GM12891 (cell line): ENCODE data around the gene KLHL13.

ENCODE experiments used
- DNase-seq: peaks from one replicate; pipeline ENCODE4 v3.0.0; 2011; ENCODE audit warnings: low spot score; ENCODE audit not compliant: insufficient read length
- FAIRE-seq: peaks from 2 replicates; lab custom pipeline; 2011; peaks lifted over from hg19 to GRCh38; lab: Jason Lieb, UNC
- PAX5 ChIP-seq: IDR thresholded peaks from 2 replicates; pipeline ENCODE4 v1.6.1; 2011; ENCODE audit warnings: low read length, moderate library complexity, mild to moderate bottlenecking; ENCODE audit not compliant: insufficient read depth, severe bottlenecking
- POLR2A ChIP-seq: IDR thresholded peaks from 2 replicates; pipeline ENCODE4 v1.6.1; 2011; ENCODE audit warnings: low read depth, low read length, control low read depth
- POLR2AphosphoS5 ChIP-seq: IDR thresholded peaks from 2 replicates; pipeline ENCODE4 v1.6.1; 2011; ENCODE audit warnings: low read depth, low read length, control low read depth
- POU2F2 ChIP-seq: IDR thresholded peaks from 2 replicates; pipeline ENCODE4 v1.6.1; 2011; ENCODE audit warnings: low read depth, mild to moderate bottlenecking, control low read depth, low read length, moderate library complexity
- SPI1 ChIP-seq: IDR thresholded peaks from 2 replicates; pipeline ENCODE4 v1.6.1; 2011; ENCODE audit warnings: low read depth, low read length, control low read depth
- TAF1 ChIP-seq: IDR thresholded peaks from 2 replicates; pipeline ENCODE4 v1.6.1; 2011; ENCODE audit warnings: low read depth, low read length, control low read depth

Gene KLHL13

DNA sequence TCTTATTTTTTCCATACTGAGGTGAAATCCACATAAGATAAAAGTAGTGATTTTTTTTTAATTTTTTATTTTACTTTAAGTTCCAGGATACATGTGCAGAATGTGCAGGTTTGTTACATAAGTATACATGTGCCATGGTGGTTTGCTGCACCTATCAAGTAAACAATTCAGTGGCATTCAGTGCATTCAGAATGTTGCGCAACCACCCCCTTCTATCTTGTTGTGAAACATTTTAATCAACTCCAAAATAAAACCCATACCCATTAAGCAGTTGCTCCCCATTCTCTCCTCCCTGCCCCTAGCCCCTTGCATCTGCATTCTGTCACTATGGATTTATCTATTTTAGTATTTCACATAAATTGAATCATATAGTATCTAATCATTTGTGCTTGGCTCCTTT is 121.2 kb downstream of the KLHL13 start:
- no peak for TF ChIP-seq PAX5
- no peak for TF ChIP-seq POU2F2
- no peak for TF ChIP-seq SPI1
- TF ChIP-seq POLR2AphosphoS5, result no peak
- TF ChIP-seq TAF1, result no peak
- no peak for TF ChIP-seq POLR2A
- DNase-seq, result no peak
- no peak for FAIRE-seq

DNA sequence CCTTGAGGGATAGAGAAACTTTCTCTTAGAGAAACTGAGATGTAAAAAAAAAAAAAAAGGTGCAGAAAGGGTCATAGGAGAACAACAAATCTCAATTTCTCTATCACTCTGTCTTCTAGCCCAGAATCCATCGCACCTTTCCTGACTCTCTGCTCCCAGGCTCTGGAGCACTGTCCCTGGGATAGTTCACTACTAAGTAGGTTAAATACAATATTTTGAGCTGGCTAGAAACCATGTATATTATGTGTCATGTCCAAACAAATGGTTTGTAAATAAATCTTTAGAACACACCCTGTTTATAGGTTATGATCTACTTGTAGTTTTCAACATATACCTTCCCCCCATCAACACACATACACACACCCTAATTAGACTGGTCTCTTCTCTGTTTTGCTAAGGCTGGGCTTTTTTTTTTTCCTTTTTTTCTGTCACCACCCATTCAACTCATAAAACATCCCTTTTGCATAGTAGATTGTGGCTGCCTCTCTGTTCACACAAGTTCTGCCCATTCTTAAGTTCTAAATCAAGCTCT is 124.4 kb downstream of the KLHL13 start:
- FAIRE-seq (no peak), DNase-seq (no peak)
- no peak for TF ChIP-seq SPI1
- no peak for TF ChIP-seq POLR2A
- TF ChIP-seq TAF1, result no peak
- no peak for TF ChIP-seq POU2F2
- TF ChIP-seq PAX5, result no peak
- no peak for TF ChIP-seq POLR2AphosphoS5

DNA sequence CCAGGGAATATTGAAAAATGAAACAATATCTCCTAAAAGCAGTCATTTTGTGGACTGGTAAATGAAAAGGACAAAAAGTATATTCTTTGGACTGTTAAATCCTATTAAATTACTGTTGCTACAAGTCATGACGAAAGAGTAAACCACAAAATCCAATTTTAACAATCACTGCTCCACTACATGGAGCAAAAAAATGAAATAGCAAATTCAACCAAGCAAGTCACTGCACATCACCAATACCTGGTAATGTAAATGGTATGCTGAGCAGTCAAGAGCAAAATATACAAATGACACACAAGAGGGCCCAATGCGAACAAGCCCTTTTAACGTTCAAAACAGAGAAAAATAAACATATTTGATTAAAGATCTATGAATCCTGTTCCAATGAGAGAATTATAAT is 126.2 kb downstream of the KLHL13 start:
- TF ChIP-seq TAF1 (no peak), PAX5 (no peak), POLR2AphosphoS5 (no peak), POU2F2 (no peak), SPI1 (no peak), POLR2A (no peak)
- DNase-seq (no peak), FAIRE-seq (no peak)

DNA sequence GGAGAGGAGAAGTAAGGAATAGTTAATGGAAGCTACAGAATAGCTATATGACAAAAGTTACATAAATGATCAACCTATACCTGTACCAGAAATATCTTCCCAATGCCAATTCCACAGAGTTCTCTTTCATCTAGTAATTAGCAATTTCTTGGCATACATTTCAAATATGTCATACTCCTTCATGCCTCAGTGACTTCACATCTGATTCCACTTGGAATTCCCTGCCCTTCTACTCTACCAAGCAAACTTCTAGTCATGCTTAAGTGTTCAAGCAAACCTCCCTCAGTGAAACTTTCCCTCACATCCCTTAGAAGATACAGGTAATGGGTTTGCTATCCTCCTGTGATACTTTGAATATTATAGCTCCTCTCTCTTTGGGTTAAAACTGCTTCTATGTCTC is 127.1 kb downstream of the KLHL13 start:
- DNase-seq (no peak), FAIRE-seq (no peak)
- TF ChIP-seq POLR2A (no peak), SPI1 (no peak), POU2F2 (no peak), POLR2AphosphoS5 (no peak), PAX5 (no peak), TAF1 (no peak)

DNA sequence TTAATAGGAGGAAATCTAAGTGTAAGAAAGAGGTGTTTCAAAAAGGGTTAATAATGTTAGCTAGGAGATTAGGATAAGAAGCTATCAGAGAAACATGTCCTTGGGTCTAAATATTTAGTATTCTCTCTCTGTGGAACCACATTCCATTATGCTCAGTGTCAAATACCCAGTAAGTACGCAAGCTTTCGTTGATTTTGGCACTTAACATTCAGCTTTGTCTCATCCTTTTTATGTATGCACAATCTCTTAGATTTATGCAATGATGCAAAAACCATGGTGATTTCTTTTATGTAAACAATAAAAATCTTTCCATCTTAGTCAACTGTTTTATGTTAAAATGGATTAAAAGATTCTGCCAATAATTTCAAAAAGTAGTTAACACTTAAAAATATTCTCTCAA is 129.2 kb downstream of the KLHL13 start:
- no peak for FAIRE-seq
- no peak for TF ChIP-seq POU2F2
- no peak for TF ChIP-seq POLR2A
- TF ChIP-seq POLR2AphosphoS5, result no peak
- TF ChIP-seq PAX5, result no peak
- no peak for TF ChIP-seq TAF1
- TF ChIP-seq SPI1, result no peak
- no peak for DNase-seq

DNA sequence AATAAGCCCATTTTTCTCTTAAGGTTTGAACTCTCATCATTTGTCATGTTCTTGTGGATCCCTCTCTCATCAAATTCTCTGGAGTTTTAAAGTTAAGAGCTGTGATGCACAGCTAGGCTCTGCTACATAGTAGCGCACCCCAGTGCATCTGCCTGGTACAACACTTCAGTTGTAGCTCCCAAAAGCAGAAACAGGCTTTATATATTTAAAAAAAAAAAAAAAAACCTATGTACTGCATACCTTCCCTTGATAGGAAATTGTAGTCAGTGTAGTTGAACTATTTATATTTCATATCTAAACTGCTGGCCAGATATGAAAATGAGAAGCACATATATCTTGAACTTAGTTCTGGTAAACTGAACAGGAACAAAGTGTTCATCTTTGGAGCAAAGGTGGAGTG is 131.4 kb downstream of the KLHL13 start:
- no peak for FAIRE-seq
- DNase-seq, result no peak
- no peak for TF ChIP-seq POU2F2
- TF ChIP-seq POLR2AphosphoS5, result no peak

DNA sequence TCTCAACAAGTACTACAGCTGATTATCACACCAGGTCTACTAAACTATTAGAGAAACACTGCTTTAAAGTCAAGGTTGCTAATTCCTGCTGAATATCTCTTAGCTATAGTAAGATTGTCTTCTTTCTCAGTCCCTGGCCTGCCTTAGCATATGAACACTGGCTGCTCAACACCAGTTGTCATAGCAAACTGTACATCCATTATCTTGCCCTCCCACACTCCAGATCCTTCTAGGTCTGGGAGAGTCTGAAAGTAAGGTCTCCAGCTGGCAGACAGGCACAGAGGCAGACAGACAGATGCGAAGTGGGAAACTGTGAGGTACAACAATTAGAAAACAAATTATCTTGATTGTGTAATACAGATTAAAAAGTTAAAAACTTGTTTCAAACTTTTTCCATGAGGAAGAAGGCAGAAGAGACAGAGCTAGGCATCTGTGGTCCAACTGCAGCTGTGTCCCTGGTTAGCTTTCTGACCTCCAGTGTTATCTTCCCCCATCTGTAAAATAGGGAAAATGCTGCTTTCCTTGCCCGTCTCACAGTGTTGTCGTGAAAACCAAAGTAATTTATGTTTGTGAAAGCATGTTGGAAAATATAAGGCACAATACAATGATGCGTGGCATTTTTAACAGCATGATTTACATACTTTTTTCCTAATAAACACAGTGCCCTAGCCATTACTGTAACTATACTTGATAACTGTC is 133.8 kb downstream of the KLHL13 start:
- no peak for FAIRE-seq
- TF ChIP-seq POU2F2, result no peak
- TF ChIP-seq POLR2A, result no peak
- TF ChIP-seq PAX5, result no peak
- no peak for TF ChIP-seq POLR2AphosphoS5
- no peak for TF ChIP-seq SPI1
- DNase-seq, result no peak

DNA sequence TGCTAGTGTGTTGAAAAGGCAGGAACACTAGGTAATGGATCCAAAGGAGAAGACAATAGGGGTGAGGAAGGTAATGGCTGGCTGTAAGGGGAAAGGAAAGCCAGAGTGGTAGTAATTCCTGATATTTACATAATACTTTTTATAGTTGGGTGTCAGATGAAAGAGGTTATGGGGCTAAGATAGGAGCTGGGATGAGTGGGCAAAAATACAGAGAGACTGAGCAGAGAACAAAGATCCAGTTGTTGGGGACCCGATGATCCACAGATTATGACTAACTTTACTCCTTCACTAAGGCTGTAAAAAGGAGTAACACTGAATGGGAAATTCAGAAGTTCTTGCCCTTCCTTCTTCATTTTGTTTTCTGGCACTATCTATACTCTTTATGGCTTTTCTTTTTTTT is 138.2 kb downstream of the KLHL13 start:
- FAIRE-seq, result no peak
- TF ChIP-seq POLR2A (no peak), SPI1 (no peak), POU2F2 (no peak), TAF1 (no peak), PAX5 (no peak), POLR2AphosphoS5 (no peak)
- DNase-seq, result no peak

DNA sequence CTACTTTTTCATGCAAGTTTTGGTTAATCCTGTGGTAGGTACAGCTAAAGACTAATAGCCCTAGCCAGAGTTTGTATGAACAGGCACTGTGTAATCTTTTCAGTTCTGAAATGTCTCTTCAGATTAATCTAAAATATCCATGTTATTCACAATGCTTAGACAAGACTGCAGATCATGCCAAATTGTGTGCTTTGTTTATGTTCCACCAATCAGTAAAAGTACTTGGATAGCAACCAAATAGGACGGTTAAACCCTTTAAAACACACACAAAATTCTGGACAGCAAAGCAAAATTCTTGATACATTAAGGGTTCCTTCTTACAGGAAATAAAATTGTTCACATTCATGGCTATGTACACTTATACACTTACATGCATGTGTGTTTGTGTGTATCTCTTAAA is 139.1 kb downstream of the KLHL13 start:
- FAIRE-seq (no peak), DNase-seq (no peak)

DNA sequence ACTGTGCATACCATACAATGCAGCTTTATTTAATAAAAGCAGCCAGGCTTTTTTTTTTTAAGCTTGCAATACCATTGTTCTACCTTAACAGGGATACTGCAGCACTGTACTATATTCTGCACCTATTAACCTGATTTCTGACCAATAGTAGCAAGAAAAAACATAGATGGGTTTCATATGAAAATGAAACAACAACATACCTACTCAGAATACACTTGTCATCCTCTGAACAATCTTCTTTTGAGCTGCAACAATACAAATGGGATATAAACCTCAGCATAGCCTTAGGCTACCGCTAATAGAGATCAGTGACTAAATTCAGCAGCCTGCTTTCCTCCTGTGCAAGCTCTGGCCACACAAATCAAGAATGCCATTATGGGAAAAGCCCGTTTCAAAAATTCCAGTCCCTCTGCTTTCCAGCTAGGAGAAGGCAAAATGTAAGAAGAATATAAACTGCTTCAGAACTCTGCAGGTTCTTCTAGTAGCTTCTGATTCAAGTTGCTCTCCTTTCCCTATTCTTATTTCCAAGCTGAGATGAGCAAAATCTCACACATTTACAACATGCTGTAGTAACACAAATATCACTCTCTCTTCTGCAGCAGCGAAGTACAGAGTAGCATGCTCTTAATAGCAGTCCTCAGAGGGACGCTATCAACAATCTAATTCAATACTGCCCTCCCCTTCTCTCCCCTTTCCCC is 143.4 kb downstream of the KLHL13 start:
- no peak for TF ChIP-seq POLR2AphosphoS5
- no peak for TF ChIP-seq PAX5
- TF ChIP-seq TAF1, result no peak
- TF ChIP-seq SPI1, result no peak
- TF ChIP-seq POU2F2, result no peak
- TF ChIP-seq POLR2A, result no peak
- no peak for DNase-seq
- FAIRE-seq, result no peak

More for the DNA sequence above, 139.1 kb downstream of the KLHL13 start:
- TF ChIP-seq TAF1 (no peak), POLR2A (no peak), POU2F2 (no peak), SPI1 (no peak), POLR2AphosphoS5 (no peak), PAX5 (no peak)
